ENCODE measurements around the gene AGAP1.

Gene AGAP1

DNA sequence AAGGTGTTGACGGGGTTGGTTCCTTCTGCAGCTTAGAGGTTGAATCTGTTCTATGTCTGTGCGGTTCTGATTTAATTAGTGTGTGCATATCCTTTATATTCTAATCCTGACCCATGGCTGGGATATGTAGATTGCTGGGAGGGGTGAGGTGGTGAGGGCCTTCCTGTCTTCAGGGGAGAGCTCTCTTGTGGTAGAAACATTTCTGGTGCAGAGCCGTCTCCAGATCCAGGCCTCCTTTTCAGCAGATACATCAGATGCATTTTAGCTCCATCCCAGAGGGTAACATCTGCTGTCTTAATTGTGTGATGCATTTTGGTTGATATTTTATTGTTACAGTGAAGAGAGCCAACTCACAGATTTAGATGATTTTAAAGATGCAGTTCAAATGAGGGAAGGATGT, 227.8 kb downstream of the AGAP1 start:
- H3K4me3 ChIP-seq (ENCODE audit: low read depth, low read length), result no peak overlapping the region
- TF ChIP-seq CTCF (conservative IDR thresholded peaks at IDR 0.05; ENCODE audit: low read depth, low read length), result no peak

GRCh38 chr2:235722869-235723268, 229.0 kb downstream of the AGAP1 start:
- DNase-seq (ENCODE audit: low read depth), result no peak
- TF ChIP-seq CTCF (conservative IDR thresholded peaks at IDR 0.05; ENCODE audit: low read depth, low read length), result no peak
- H3K4me3 ChIP-seq (ENCODE audit: low read depth, low read length), result no peak overlapping the region

More for the DNA sequence above, 227.8 kb downstream of the AGAP1 start:
- no peak for DNase-seq (ENCODE audit: low read depth)

GRCh38 chr2:235723371-235723770, 229.5 kb downstream of the AGAP1 start:
- DNase-seq (ENCODE audit: low read depth), result no peak
- H3K4me3 ChIP-seq (ENCODE audit: low read depth, low read length), result no peak overlapping the region
- TF ChIP-seq CTCF (conservative IDR thresholded peaks at IDR 0.05; ENCODE audit: low read depth, low read length), result no peak

DNA sequence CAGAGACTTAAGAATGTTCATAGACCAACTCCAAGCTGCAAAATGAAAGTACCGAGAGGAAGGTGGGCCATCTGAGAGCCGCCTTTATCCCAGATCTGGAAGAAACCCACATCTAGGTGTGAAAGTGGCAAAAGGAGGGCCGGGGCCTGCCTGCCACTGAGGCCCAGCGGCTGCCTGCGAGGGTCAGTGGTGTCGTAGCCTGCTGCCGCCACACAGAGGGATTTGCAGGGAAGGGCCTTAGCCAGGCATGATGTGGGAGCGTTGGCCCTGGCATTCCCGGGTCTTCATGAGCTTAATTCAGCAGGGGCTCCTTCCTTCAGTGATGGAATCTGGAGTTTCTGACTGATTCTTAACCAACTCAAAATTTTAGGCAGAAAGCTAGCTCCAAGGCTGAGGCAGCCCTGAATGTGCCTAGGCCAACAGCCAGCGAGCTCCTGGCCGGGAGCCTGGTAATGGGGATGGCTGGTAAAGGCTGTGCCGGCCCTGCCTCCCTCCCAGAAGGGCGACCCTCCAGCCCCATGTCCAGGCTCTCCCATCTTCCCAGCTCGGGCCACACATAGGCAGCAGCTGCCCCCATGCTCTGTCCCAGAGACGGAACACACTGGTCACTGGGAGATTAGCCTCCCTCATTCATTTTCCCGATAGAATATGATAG, 230.1 kb downstream of the AGAP1 start:
- TF ChIP-seq CTCF (conservative IDR thresholded peaks at IDR 0.05; ENCODE audit: low read depth, low read length), result no peak
- no peak overlapping the region for H3K4me3 ChIP-seq (ENCODE audit: low read depth, low read length)
- DNase-seq (ENCODE audit: low read depth), result no peak

DNA sequence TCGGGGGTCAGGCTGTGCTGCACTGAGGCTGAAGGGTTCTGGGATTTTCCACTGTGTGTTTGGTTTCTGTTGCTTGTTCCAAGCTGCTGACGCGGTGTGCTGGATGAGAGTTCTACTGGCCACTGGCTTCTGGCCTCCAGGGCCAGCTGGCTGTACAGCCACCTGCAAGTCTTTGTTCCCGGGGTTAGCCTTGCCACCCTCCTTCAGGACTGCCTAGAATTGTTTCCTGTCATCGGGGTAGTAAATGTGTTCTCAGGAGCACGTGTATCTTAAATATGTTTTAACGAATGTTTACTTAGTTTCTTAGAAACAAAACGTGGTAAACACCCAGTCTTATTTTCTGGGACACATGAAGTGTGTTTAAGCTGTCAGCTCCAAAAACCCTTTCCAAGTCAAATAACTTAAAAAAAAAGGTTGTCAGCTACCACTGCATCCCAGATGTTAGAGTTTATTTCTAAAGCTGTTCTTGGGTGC, 231.2 kb downstream of the AGAP1 start:
- H3K4me3 ChIP-seq (ENCODE audit: low read depth, low read length), result no peak overlapping the region
- no peak for TF ChIP-seq CTCF (conservative IDR thresholded peaks at IDR 0.05; ENCODE audit: low read depth, low read length)
- peak; percentile 14 for DNase-seq (ENCODE audit: low read depth)

DNA sequence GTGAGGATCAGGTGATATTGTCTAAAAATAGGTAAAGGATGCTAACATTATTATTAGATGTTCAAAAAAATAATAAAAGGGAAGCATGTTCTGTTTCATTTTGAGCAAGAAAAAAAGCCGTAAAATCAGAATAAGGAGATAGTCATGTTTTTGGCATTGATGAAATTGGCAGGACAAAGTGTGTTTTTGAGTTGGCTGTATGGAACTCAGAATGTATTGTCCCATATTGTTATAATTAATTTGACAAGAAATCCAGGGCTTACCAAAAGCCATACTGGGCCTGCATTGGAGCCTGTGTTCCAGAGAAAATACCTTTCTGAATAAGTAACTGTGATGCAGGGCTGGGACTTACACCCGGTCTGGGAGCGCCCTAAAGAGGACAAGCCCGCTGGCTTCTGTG, 232.0 kb downstream of the AGAP1 start:
- TF ChIP-seq CTCF (conservative IDR thresholded peaks at IDR 0.05; ENCODE audit: low read depth, low read length), result no peak
- no peak overlapping the region for H3K4me3 ChIP-seq (ENCODE audit: low read depth, low read length)
- no peak for DNase-seq (ENCODE audit: low read depth)

DNA sequence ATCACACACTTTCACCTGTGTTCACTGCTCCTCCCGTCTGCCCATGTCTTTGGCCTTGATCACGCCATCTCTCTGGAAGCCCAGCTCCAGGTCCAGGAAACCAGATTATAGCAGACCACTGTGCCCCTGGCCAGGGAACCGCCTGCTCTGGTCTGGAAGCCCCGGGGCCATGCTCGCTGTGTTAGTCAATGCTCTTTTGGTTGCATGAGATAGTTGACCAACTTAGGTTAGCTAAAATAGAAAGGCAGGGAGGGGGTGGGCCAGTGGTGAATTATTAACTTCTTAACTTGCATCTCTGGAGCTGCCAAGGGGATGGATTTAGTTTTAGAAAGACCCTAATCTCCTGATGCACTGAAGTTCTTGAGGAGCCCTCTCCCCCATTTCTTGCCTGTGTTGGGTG, 232.7 kb downstream of the AGAP1 start:
- DNase-seq (ENCODE audit: low read depth), result no peak
- TF ChIP-seq CTCF (conservative IDR thresholded peaks at IDR 0.05; ENCODE audit: low read depth, low read length), result no peak
- H3K4me3 ChIP-seq (ENCODE audit: low read depth, low read length), result no peak overlapping the region
